GM19099 (cell line): ENCODE results near the gene MOB3A.

ENCODE experiments used
- POLR2A ChIP-seq: IDR thresholded peaks from 3 replicates; pipeline ENCODE4 v1.6.1; 2011; ENCODE audit warnings: low read depth; ENCODE audit not compliant: insufficient read length; ENCODE audit errors: extremely low read depth

MOB3A gene

DNA sequence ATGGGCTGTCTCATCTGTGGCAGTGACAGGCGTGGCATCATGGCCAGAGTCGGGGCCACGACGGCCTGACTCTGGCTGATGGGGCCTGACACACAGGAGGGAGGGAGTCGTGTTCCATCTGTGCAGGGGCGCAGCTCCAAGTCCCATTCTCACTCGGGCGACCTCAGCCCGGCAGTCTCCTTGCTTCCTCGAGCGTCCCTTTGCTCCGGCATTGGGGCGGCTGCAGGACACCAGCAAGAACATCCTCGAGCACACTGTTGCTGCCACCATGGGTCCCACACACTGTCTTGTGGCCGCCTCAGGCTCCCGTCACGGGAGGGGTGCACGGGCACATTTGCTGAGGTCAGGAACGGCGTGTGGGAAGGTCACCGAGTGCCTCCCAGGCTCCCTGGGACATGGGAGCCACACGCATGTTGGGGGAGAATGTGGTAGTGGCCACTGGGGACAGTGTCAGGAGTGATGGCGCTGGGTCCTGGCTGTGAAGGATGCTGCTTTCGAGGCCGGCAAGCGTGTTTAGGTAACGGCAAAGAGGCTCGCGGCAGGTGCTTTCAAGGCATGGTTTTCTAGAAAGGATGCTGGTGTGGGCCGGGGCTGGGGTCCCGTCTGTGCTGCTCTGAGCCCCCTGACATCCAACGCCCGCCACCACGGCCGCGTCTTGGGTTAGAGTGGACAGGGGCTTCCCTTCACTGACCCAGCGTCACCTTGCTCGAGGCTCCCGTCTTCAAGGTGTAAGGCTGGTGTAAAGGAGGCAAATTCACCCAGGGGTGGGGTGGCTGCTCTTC lies 4.0 kb upstream of the MOB3A start:
- no peak for TF ChIP-seq POLR2A

GRCh38 chr19:2099054-2099501 lies 3.0 kb upstream of the MOB3A start:
- TF ChIP-seq POLR2A, result no peak

DNA sequence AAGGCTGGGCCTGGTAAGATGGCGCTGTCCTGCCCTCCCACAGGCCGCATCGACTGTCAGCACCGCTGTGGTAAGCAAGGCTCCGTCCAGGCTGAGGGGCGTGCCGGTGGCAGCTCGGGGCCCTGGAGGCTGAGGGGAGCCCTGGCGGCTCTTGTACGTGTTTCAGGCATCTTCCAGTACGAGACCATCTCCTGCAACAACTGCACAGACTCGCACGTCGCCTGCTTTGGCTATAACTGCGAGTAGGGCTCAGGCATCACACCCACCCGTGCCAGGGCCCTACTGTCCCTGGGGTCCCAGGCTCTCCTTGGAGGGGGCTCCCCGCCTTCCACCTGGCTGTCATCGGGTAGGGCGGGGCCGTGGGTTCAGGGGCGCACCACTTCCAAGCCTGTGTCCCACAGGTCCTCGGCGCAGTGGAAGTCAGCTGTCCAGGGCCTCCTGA lies 1.8 kb upstream of the MOB3A start:
- TF ChIP-seq POLR2A, result no peak

GRCh38 chr19:2097203-2097885 lies 1.2 kb upstream of the MOB3A start:
- TF ChIP-seq POLR2A, result no peak

DNA sequence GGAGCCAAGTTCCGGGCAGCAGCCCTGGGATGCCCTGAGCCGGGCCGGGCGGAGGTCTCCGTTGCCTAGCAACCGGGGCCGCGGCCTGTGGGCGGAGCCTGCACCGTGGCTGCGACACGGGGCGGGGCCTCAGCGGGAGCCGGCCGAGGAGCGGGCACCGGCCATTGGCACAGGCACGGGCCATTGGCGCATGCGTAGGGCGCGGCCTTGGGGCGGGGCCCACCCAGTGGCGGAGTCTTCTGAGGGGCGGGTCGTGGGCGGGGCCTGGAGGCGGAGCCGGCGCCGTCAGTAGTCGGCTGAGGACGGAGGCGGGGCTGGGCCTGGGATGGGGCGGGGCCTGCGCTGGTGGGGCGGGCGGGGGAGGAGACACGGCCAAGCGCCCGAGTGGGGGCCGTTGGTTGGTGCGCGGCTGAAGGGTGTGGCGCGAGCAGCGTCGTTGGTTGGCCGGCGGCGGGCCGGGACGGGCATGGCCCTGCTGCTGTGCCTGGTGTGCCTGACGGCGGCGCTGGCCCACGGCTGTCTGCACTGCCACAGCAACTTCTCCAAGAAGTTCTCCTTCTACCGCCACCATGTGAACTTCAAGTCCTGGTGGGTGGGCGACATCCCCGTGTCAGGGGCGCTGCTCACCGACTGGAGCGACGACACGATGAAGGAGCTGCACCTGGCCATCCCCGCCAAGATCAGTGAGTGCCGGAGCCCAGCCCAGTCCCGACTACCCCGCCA lies 515 bp upstream of the MOB3A start, which contains the start of gene IZUMO4:
IZUMO4 (plus strand) TSS at position 436 of the 723 bp plus-strand sequence; CDS start at position 467, 31 bp downstream.
- peak; percentile 22 for TF ChIP-seq POLR2A

DNA sequence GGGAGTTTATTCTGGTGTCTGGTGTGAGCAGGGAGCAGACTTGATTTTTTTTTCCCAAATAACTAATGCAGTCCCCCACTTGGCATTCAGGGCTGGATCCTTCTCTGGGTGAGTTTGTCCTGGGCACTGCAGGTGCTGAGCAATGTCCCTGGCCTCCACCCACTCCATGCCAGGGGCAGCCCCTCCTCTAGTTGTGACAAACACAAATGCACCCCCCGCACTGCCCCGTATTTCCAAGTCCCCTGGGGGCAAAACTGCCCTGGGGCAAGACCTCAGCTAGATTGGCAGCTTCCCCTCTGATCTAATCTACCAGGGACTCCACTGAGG lies 6.4 kb downstream of the MOB3A start:
- no peak for TF ChIP-seq POLR2A

DNA sequence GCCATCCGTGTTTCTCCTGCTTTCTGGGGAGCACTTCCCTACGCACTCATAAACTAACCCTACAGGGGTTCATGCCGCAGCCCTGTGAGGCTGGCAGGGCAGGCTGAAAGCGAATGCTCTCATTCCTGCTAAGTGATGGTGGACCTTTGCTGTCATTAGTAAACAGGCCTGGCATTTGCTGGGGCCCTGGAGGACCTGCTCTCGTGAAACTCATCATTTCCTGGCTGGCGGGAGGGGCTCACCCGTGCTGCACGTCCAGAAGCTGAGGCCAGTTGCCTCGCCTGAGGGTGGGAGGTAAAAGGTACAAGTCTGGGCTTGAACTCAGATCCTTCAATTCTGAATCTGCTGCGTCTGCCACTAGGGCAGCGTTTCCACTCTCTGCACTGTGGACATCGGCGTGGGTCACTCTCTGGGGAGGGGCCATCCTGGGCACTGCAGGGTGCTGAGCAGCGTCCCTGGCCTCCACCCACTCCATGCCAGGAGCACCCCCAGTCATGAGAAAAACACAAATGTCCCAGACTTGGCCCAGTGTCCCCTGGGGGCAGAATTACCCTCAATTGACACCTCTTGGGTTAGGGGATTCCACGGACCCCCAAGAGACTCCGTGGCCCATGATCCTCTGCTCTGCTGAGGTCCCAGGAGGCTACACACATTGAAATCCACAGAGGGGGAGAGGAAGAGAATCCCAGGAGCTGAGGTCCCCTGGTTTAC lies 7.0 kb downstream of the MOB3A start:
- peak; percentile 42 for TF ChIP-seq POLR2A

DNA sequence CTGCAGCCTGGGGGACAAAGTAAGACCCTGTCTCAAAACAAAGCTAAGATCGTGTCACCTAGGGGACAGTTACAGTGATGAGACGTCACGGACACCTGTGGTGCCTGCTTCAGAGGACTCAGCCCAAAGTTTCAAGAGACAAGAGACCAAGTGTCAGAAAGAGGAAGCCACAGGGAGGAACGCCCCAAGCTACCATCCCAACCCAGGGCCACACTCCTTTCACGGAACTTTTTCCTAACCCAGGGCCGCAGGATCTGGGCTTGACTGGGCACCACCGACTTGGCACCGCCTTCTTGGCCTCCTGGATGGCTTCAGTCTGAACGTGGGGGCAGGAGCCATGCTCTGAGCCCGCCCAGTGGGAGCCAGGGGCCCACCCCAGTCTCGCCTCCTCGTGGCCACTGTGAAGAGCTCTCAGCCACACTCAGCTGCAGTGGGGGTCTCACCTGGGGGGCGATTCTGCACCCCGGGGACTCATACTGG lies 8.5 kb downstream of the MOB3A start:
- peak; percentile 47 for TF ChIP-seq POLR2A

GRCh38 chr19:2086695-2087620 lies 9.2 kb downstream of the MOB3A start:
- TF ChIP-seq POLR2A, result peak; percentile 41

GRCh38 chr19:2084993-2085720 lies 11.0 kb downstream of the MOB3A start:
- TF ChIP-seq POLR2A, result peak; percentile 80

DNA sequence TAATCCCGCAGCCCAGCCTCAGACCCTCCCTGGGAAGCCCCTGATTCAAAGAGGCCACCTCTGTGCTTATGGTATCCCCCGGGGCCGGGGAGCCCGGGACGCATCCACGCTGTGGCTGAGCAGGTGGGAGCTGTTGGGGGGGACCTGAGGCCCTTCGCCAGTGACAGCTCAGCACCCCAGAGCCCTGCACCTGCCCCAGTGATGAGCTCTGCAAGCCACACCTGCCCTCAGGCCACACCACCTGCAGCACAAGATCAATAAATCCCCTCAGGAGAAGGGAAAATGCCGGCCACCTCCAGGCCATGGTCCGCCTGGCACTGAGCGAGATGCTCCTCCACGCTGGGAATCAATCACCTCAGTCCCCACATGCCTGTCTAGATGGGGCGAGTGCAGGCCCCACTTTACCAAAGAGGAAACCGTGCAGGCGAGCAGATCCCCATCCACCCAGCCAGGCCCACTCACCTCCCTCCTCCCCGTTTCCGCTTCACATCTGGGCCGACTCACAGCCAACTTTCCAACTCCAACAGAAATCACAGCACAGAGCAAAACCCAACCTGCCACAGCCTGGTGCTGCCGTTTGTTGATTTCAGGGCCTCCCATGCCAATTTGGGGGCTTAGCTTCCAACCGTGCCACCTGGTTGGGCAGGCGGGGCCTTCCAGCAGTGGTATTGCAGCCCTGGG lies 12.8 kb downstream of the MOB3A start:
- TF ChIP-seq POLR2A, result peak; percentile 57
